Spleen (tissue), 7 donors: ENCODE measurements around the gene DNAH10.

ENCODE experiments used
- CTCF ChIP-seq, 11 experiments: fragments of 200-600 bp in 7 of 11; fragments of 450-650 bp in 4 of 11; sonication (generic) in 4 of 11; IDR thresholded peaks in 8 of 11; conservative IDR thresholded peaks in 3 of 11; 1 replicate in 7 of 11; 2 replicates in 4 of 11; pipeline versions ENCODE4 v1.4.0 to v1.8.0; 2016 to 2021; ENCODE audit warnings: antibody characterized with exemption in 11 of 11, inconsistent platforms in 4 of 11, mild to moderate bottlenecking in 1 of 11
- POLR2A ChIP-seq, 3 donors: fragments of 450-650 bp; IDR thresholded peaks; one replicate each; pipeline ENCODE4 v1.5.1; 2017; ENCODE audit warnings: antibody characterized with exemption in 3 of 3, mild to moderate bottlenecking in 1 of 3
- POLR2AphosphoS5 ChIP-seq, 3 donors: sonication (generic); formaldehyde crosslinking; IDR thresholded peaks; one replicate each; pipeline ENCODE4 v1.5.1; 2017; ENCODE audit warnings: antibody characterized with exemption in 3 of 3
- donor health status: DM: no; HTN: no; CAD: no; lungs with moderate emphysema.
- donor health status: DM: no; HTN: no; CAD: no.
- donor health status: DM: no; HTN: no; CAD: no.

DNA sequence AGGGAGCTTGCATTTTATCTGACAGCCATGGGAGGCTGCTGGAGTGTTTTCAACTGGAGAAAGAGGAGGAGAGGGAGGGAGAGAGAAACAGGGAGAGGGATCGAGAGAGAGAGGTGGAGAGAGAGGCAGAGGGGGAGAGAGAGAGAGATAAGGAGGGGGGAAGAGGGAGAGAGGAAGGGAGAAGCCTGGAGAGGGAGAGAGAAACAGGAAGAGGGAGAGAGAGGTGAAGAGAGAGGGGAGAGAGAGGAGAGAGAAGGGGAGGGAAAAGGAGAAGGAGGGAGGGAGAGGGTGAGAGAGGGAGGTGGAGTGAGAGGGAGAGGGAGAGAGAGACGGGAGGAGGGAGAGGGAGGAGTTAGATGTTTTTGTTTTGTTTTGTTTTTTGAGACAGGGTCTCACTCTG is 45.6 kb downstream of the DNAH10 start:
- TF ChIP-seq CTCF (IDR thresholded peaks at IDR 0.05 in 8 of 11, conservative IDR thresholded peaks at IDR 0.05 in 3 of 11) (no peak), POLR2AphosphoS5 (IDR thresholded peaks at IDR 0.05) (no peak), POLR2A (IDR thresholded peaks at IDR 0.05) (no peak)
